ENCODE measurements around the gene DLX4.

Gene DLX4

DNA sequence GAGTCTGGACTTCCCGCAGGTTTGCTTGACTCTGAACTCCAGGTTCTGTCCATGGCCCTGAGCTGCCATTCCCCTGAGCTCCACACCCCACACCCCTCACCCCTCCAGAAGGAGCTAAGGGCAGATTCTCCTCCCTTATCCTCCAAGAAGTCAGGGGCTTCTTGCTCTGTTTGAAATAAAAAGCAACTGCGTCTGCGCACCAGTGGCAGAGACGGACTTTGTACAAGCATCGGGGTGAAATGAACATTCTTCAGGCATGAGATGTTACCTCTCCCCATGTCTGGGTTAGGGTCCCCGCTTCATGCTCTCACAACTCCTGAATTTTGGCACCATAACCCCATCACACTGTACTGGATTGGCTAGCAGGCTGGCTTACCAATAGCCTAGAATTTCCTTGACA is 36.1 kb upstream of the DLX4 start:
- H3K4me2 ChIP-seq (ENCODE audit: low read depth, low read length, poor library complexity, severe bottlenecking): no peak overlapping the region
- H3K9ac ChIP-seq (ENCODE audit: low read depth, low read length, poor library complexity, severe bottlenecking): no peak overlapping the region
- no peaks in the 10 kb centered on the region for H3K9me2 ChIP-seq (replicated peaks; ENCODE audit: low read depth, low read length)
- H3K4me3 ChIP-seq (ENCODE audit: low read length, poor library complexity, severe bottlenecking): no peak overlapping the region
- H3K27me3 ChIP-seq (ENCODE audit: insufficient read depth, low read length, poor library complexity, severe bottlenecking): no peaks in the 10 kb centered on the region
- no peaks in the 10 kb centered on the region for H4K20me1 ChIP-seq (ENCODE audit: insufficient read depth, low read length, poor library complexity, severe bottlenecking)
- no peaks in the 10 kb centered on the region for H3K79me2 ChIP-seq (ENCODE audit: insufficient read depth, low read length)
- H2AFZ ChIP-seq (ENCODE audit: low read length): no peak overlapping the region
- H3K9me3 ChIP-seq (ENCODE audit: insufficient read depth, low read depth, low read length): no peaks in the 10 kb centered on the region
- H3F3A ChIP-seq (ENCODE audit: low read depth): no peaks in the 10 kb centered on the region
- H3K4me1 ChIP-seq (ENCODE audit: insufficient read depth, low read length, poor library complexity, severe bottlenecking): no peaks in the 10 kb centered on the region
- TF ChIP-seq, protein P1, sequence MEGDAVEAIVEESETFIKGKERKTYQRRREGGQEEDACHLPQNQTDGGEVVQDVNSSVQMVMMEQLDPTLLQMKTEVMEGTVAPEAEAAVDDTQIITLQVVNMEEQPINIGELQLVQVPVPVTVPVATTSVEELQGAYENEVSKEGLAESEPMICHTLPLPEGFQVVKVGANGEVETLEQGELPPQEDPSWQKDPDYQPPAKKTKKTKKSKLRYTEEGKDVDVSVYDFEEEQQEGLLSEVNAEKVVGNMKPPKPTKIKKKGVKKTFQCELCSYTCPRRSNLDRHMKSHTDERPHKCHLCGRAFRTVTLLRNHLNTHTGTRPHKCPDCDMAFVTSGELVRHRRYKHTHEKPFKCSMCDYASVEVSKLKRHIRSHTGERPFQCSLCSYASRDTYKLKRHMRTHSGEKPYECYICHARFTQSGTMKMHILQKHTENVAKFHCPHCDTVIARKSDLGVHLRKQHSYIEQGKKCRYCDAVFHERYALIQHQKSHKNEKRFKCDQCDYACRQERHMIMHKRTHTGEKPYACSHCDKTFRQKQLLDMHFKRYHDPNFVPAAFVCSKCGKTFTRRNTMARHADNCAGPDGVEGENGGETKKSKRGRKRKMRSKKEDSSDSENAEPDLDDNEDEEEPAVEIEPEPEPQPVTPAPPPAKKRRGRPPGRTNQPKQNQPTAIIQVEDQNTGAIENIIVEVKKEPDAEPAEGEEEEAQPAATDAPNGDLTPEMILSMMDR (conservative IDR thresholded peaks at IDR 0.05; ENCODE audit: low read length): no peak
- no peak for TF ChIP-seq EZH2phosphoT487 (IDR thresholded peaks at IDR 0.05; ENCODE audit: borderline replicate concordance)
- no peaks in the 10 kb centered on the region for H3K36me3 ChIP-seq (ENCODE audit: insufficient read depth, low read length)

DNA sequence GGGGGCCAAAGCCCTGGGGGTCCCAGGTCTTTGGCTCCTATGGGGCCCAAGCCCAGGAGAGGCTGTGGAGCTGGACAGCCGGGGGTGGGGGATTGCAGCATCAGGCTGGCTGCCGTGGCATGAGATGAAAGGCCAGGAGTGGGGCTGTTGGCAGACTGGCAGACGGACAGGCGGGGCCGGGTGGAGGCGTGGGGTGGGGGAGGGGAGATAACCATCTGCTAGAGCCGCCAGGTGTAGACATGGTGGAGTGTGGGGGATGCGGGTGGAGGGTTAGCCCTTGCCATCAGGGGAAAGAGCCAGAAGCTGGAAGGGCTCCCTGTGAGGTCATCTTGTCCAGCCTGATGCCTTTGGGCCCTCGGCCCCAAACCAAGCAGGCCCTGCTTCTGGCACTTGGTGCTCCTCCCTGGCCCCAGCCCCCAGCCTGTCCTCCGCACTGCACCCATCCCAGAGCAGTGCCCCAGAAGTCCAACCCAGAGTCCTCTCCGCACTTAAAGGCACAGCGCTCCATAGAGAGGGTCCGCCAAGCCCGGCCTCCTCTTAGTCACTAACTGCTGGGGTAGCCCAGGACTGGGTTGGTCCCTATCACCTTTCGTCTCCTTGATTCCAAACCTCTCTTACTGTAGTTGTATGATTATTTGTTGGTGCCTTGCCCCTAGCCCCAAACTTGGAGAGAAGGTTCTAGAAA is 33.3 kb upstream of the DLX4 start:
- Histone ChIP-seq H3K9ac (ENCODE audit: low read depth, low read length, poor library complexity, severe bottlenecking) (no peak overlapping the region), H3K4me1 (ENCODE audit: insufficient read depth, low read length, poor library complexity, severe bottlenecking) (no peaks in the 10 kb centered on the region), H3K9me3 (ENCODE audit: insufficient read depth, low read depth, low read length) (no peaks in the 10 kb centered on the region), H3F3A (ENCODE audit: low read depth) (no peaks in the 10 kb centered on the region), H3K4me3 (ENCODE audit: low read length, poor library complexity, severe bottlenecking) (no peak overlapping the region), H3K79me2 (ENCODE audit: insufficient read depth, low read length) (no peaks in the 10 kb centered on the region), H3K4me2 (ENCODE audit: low read depth, low read length, poor library complexity, severe bottlenecking) (no peak overlapping the region), H2AFZ (ENCODE audit: low read length) (no peak overlapping the region), H4K20me1 (ENCODE audit: insufficient read depth, low read length, poor library complexity, severe bottlenecking) (no peaks in the 10 kb centered on the region), H3K27me3 (ENCODE audit: insufficient read depth, low read length, poor library complexity, severe bottlenecking) (no peaks in the 10 kb centered on the region), H3K9me2 (replicated peaks; ENCODE audit: low read depth, low read length) (no peaks in the 10 kb centered on the region), H3K36me3 (ENCODE audit: insufficient read depth, low read length) (no peaks in the 10 kb centered on the region)
- TF ChIP-seq EZH2phosphoT487 (IDR thresholded peaks at IDR 0.05; ENCODE audit: borderline replicate concordance): no peak
- TF ChIP-seq, protein P1 (conservative IDR thresholded peaks at IDR 0.05; ENCODE audit: low read length): no peak

DNA sequence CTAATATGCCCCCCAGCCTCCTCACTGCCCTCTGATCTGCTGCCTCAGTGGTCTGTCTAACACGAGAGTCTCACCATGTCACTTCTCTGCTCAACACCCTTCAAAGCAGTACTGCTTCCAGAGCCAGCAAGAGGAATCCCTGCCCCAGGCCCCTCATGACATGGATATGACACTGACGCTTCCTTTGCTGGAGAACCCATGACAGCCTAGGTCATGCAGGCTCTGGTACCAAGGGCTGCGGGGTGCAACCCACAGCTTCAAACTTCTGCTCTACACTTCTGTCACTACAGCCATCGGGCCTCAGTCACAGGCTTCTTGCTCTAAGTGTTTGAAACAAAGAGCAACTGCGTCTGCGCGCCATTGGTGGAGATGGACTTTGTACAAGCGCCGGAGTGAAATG is 32.6 kb upstream of the DLX4 start:
- no peak overlapping the region for H3K4me3 ChIP-seq (ENCODE audit: low read length, poor library complexity, severe bottlenecking)
- H3K4me1 ChIP-seq (ENCODE audit: insufficient read depth, low read length, poor library complexity, severe bottlenecking): no peaks in the 10 kb centered on the region
- no peak overlapping the region for H2AFZ ChIP-seq (ENCODE audit: low read length)
- H3K36me3 ChIP-seq (ENCODE audit: insufficient read depth, low read length): no peaks in the 10 kb centered on the region
- H3K9ac ChIP-seq (ENCODE audit: low read depth, low read length, poor library complexity, severe bottlenecking): no peak overlapping the region
- H3K27me3 ChIP-seq (ENCODE audit: insufficient read depth, low read length, poor library complexity, severe bottlenecking): no peaks in the 10 kb centered on the region
- no peaks in the 10 kb centered on the region for H3K9me2 ChIP-seq (replicated peaks; ENCODE audit: low read depth, low read length)
- no peaks in the 10 kb centered on the region for H3K79me2 ChIP-seq (ENCODE audit: insufficient read depth, low read length)
- H3F3A ChIP-seq (ENCODE audit: low read depth): no peaks in the 10 kb centered on the region
- TF ChIP-seq, protein P1 (conservative IDR thresholded peaks at IDR 0.05; ENCODE audit: low read length): no peak
- no peak for TF ChIP-seq EZH2phosphoT487 (IDR thresholded peaks at IDR 0.05; ENCODE audit: borderline replicate concordance)
- H3K4me2 ChIP-seq (ENCODE audit: low read depth, low read length, poor library complexity, severe bottlenecking): no peak overlapping the region
- no peaks in the 10 kb centered on the region for H3K9me3 ChIP-seq (ENCODE audit: insufficient read depth, low read depth, low read length)
- H4K20me1 ChIP-seq (ENCODE audit: insufficient read depth, low read length, poor library complexity, severe bottlenecking): no peaks in the 10 kb centered on the region
